ENCODE results near the gene DHRS2. TPM values are rescaled to one million over a fixed set of nuclear protein-coding genes. Genes with fewer than 3 reads are reported as not detected.

DHRS2 gene
- total and polyA plus RNA-seq, 2 of the 13 experiments (the other 11 are each of a cell fraction or from before 2014, with no cell fraction given), result 1,621 to 3,021 TPM

DNA sequence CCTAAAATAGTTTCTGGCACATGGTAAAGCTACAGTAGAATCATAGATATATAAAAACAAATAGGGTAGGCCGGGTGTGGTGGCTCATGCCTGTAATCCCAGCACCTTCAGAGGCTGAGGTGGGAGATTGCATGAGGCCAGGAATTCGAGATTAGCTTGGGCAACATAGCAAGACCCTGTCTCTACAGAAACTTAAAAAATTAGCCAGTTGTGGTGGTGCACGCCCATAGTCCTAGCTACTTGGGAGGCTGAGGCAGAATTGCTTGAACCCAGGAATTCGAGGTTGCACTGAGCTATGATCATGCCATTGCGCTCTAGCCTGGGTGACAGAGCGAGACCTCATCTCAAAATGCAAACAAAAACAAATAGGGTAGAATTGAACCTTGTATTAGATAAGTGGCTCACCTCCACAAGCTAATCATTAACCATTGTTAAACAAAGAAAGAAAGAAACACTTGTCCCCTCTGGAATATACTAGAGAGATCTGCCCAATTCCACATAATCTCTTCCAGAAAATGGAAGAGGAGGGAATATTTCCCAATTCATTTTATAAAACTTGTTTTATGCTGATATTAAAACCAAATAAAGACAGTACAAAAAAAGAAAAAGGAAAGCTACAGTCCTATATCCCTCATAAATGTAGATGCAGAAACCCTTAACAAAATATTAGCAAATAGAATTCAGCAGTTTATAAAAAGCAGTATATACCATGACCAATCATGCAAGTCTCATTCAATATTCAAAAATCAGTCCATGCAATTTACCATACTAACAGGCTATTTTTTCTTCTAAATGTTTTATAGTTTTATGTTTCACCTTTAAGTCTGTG, 22.7 kb upstream of the DHRS2 start (continued):
- TF ChIP-seq ZXDC (CRISPR knock-in tag; IDR thresholded peaks at IDR 0.05), result no peak
- no peak for TF ChIP-seq ZNF432 (CRISPR knock-in tag; IDR thresholded peaks at IDR 0.05; ENCODE audit: borderline replicate concordance)
- TF ChIP-seq CTCF (CRISPR knock-in tag; IDR thresholded peaks at IDR 0.05), result no peak; the same call in 1 of the 2 replicates
- no peak for TF ChIP-seq SMARCE1 (IDR thresholded peaks at IDR 0.05; ENCODE audit: borderline replicate concordance)
- TF ChIP-seq ATF4 (CRISPR knock-in tag; IDR thresholded peaks at IDR 0.05), result no peak
- TF ChIP-seq RFX5 (IDR thresholded peaks at IDR 0.05; ENCODE audit: low read depth, low read length), result 0 out of 2 replicates have a peak, but pooled peaks have one; percentile 37
- TF ChIP-seq CCDC6 (CRISPR knock-in tag; IDR thresholded peaks at IDR 0.05), result peak; percentile 38; the same call in 1 of the 2 replicates
- TF ChIP-seq MLX (CRISPR knock-in tag; IDR thresholded peaks at IDR 0.05), result peak; percentile 79
- no peak; the same call in 1 of the 2 replicates for TF ChIP-seq ZNF34 (CRISPR knock-in tag; IDR thresholded peaks at IDR 0.05; ENCODE audit: borderline replicate concordance)
- TF ChIP-seq PAXIP1 (CRISPR knock-in tag; conservative IDR thresholded peaks at IDR 0.05), result peak; percentile 99
- TF ChIP-seq RBM22 (optimal IDR thresholded peaks at IDR 0.05; ENCODE audit: low read length), result no peak
- TF ChIP-seq ZNF737 (CRISPR knock-in tag; IDR thresholded peaks at IDR 0.05; ENCODE audit: borderline replicate concordance), result no peak
- TF ChIP-seq ZNF264 (CRISPR knock-in tag; IDR thresholded peaks at IDR 0.05), result peak; percentile 77
- TF ChIP-seq ZNF576 (CRISPR knock-in tag; IDR thresholded peaks at IDR 0.05), result no peak
- TF ChIP-seq ELF4 (CRISPR knock-in tag; IDR thresholded peaks at IDR 0.05; ENCODE audit: borderline replicate concordance), result peak; percentile 9; the same call in 1 of the 2 replicates
- TF ChIP-seq PLSCR1 (CRISPR knock-in tag; IDR thresholded peaks at IDR 0.05; ENCODE audit: borderline replicate concordance), result no peak
- no peak for TF ChIP-seq ZNF790 (CRISPR knock-in tag; IDR thresholded peaks at IDR 0.05; ENCODE audit: borderline replicate concordance)

Data from HepG2 (cell line).